Mesenchymal stem cell (in vitro differentiated cells and primary cell): ENCODE results near the gene UBXN7.

Source experiments
- DNase-seq: peaks from one replicate; pipeline ENCODE4 v3.0.0-alpha.2; 2013
- H2AFZ ChIP-seq: one replicate; pipeline ENCODE4 v1.6.1; 2013; ENCODE audit warnings: low read depth, mild to moderate bottlenecking, control low read depth, inconsistent platforms, low read length, moderate library complexity
- H2AK5ac ChIP-seq: 2 replicates; pipeline ENCODE4 v1.6.1; 2013; ENCODE audit warnings: low read length, moderate library complexity, mild to moderate bottlenecking, inconsistent platforms; ENCODE audit not compliant: severe bottlenecking
- H2BK120ac ChIP-seq: one replicate; pipeline ENCODE4 v1.6.1; 2013; ENCODE audit warnings: low read depth, mild to moderate bottlenecking, inconsistent platforms, low read length, moderate library complexity
- H2BK12ac ChIP-seq, 2 experiments: one replicate each; pipeline ENCODE4 v1.6.1; 2013; ENCODE audit warnings: inconsistent platforms in 2 of 2, low read length in 2 of 2, mild to moderate bottlenecking in 2 of 2, moderate library complexity in 2 of 2, control low read depth in 1 of 2
- H2BK15ac ChIP-seq: one replicate; pipeline ENCODE4 v1.6.1; 2013; ENCODE audit warnings: mild to moderate bottlenecking, low read depth, inconsistent platforms; ENCODE audit not compliant: poor library complexity, severe bottlenecking
- H2BK5ac ChIP-seq: 2 replicates; pipeline ENCODE4 v1.6.1; 2013; ENCODE audit warnings: low read depth, mild to moderate bottlenecking, low read length, control low read depth, inconsistent platforms; ENCODE audit not compliant: poor library complexity, severe bottlenecking
- H3K14ac ChIP-seq, 2 experiments: one replicate each; pipeline ENCODE4 v1.6.1; 2013; ENCODE audit warnings: inconsistent platforms in 2 of 2, low read length in 2 of 2, control low read depth in 1 of 2, mild to moderate bottlenecking in 1 of 2, moderate library complexity in 1 of 2
- H3K18ac ChIP-seq, 2 experiments: one replicate each; pipeline ENCODE4 v1.6.1; 2013; ENCODE audit warnings: inconsistent platforms in 2 of 2, low read length in 2 of 2, control low read depth in 1 of 2, low read depth in 1 of 2, mild to moderate bottlenecking in 1 of 2
- H3K23ac ChIP-seq, 2 experiments: one replicate each; pipeline ENCODE4 v1.6.1; 2013; ENCODE audit warnings: inconsistent platforms in 2 of 2, low read length in 2 of 2, mild to moderate bottlenecking in 2 of 2, moderate library complexity in 2 of 2, control low read depth in 1 of 2
- H3K27ac ChIP-seq: 2 replicates; pipeline ENCODE4 v1.5.1; 2013; ENCODE audit warnings: mild to moderate bottlenecking, moderate library complexity, low read length, control low read depth, inconsistent platforms; ENCODE audit not compliant: poor library complexity, severe bottlenecking
- H3K27me3 ChIP-seq, 2 experiments: 2 replicates each; pipeline versions ENCODE4 v1.6.1 to v1.7.0; 2013; ENCODE audit warnings: low read length in 2 of 2, mild to moderate bottlenecking in 2 of 2, moderate library complexity in 2 of 2, control low read depth in 1 of 2, inconsistent platforms in 1 of 2; ENCODE audit not compliant: control insufficient read depth in 1 of 2, insufficient read depth in 1 of 2
- H3K36me3 ChIP-seq, 2 experiments: 2 replicates each; pipeline versions ENCODE4 v1.6.1 to v1.7.0; 2013; ENCODE audit warnings: low read length in 2 of 2, control low read depth in 1 of 2, inconsistent platforms in 1 of 2, low read depth in 1 of 2, mild to moderate bottlenecking in 1 of 2; ENCODE audit not compliant: insufficient read depth in 2 of 2, control insufficient read depth in 1 of 2
- H3K4ac ChIP-seq, 2 experiments: one replicate each; pipeline ENCODE4 v1.6.1; 2013; ENCODE audit warnings: inconsistent platforms in 2 of 2, low read length in 2 of 2, mild to moderate bottlenecking in 2 of 2, moderate library complexity in 2 of 2, control low read depth in 1 of 2, low read depth in 1 of 2
- H3K4me1 ChIP-seq: 2 replicates; pipeline ENCODE4 v1.6.1; 2013; ENCODE audit warnings: low read depth, low read length, control low read depth; ENCODE audit not compliant: control insufficient read depth, insufficient read depth
- H3K4me2 ChIP-seq: 2 replicates; pipeline ENCODE4 v1.6.1; 2013; ENCODE audit warnings: low read length, mild to moderate bottlenecking, inconsistent platforms; ENCODE audit not compliant: poor library complexity, severe bottlenecking
- H3K4me3 ChIP-seq, 2 experiments: 2 replicates each; pipeline versions ENCODE4 v1.5.1 to v1.7.0; 2013; ENCODE audit warnings: low read length in 2 of 2, mild to moderate bottlenecking in 2 of 2, control low read depth in 1 of 2, low read depth in 1 of 2; ENCODE audit not compliant: insufficient read depth in 1 of 2
- H3K79me1 ChIP-seq: replicated peaks from 2 replicates; pipeline ENCODE4 v1.6.1; 2013; ENCODE audit warnings: mild to moderate bottlenecking, control low read depth, low read length, inconsistent platforms; ENCODE audit not compliant: poor library complexity, severe bottlenecking
- H3K9ac ChIP-seq: 2 replicates; pipeline ENCODE4 v1.7.0; 2013; ENCODE audit warnings: mild to moderate bottlenecking, low read length, moderate library complexity
- H3K9me3 ChIP-seq: 2 replicates; pipeline ENCODE4 v1.7.0; 2013; ENCODE audit warnings: mild to moderate bottlenecking, low read length; ENCODE audit not compliant: control insufficient read depth
- H4K8ac ChIP-seq: one replicate; pipeline ENCODE4 v1.6.1; 2013; ENCODE audit warnings: inconsistent platforms, mild to moderate bottlenecking, low read length, moderate library complexity
- H4K91ac ChIP-seq: one replicate; pipeline ENCODE4 v1.6.1; 2013; ENCODE audit warnings: mild to moderate bottlenecking, low read length, inconsistent platforms
- whole genome bisulfite sequencing: methylation state at CpG from one replicate; pipeline ENCODE4 v1.1.7; 2013; ENCODE audit warnings: mixed read lengths; 5-methylcytosine and 5-hydroxymethylcytosine counted together

Gene UBXN7

GRCh38 chr3:196419386-196419785 is 12.8 kb downstream of the UBXN7 start:
- no peak for DNase-seq
- Histone ChIP-seq H2BK15ac (no peak overlapping the region), H3K23ac (no peak overlapping the region), H2BK12ac (no peak overlapping the region), H3K79me1 (no peaks in the 10 kb centered on the region), H2BK5ac (no peak overlapping the region), H3K4me2 (no peak overlapping the region), H3K27me3 (no peaks in the 10 kb centered on the region), H3K4ac (no peak overlapping the region), H3K4me3 (no peak overlapping the region), H3K36me3 (peaks cover 0 to 5% of the 10 kb centered on the region in 2 experiments), H3K9me3 (no peaks in the 10 kb centered on the region), H2AFZ (no peak overlapping the region), H2AK5ac (no peak overlapping the region), H3K27ac (no peak overlapping the region), H2BK120ac (no peak overlapping the region), H3K9ac (no peak overlapping the region), H3K18ac (no peak overlapping the region), H4K8ac (no peak overlapping the region), H3K14ac (no peak overlapping the region), H4K91ac (no peak overlapping the region), H3K4me1 (peaks cover 4% of the 10 kb centered on the region)
- 96% methylated on average over 5 of the region's 6 CpGs for WGBS

GRCh38 chr3:196418601-196419000 is 13.6 kb downstream of the UBXN7 start:
- H3K14ac ChIP-seq = no peak overlapping the region
- 97% methylated on average over 4 of the region's 6 CpGs for WGBS
- H3K27me3 ChIP-seq = no peaks in the 10 kb centered on the region

GRCh38 chr3:196414469-196414868 is 17.8 kb downstream of the UBXN7 start:
- WGBS = 83% methylated on average over 3 of the region's 3 CpGs

More at GRCh38 chr3:196418601-196419000, 13.6 kb downstream of the UBXN7 start:
- H3K18ac ChIP-seq = no peak overlapping the region
- no peak overlapping the region for H2BK12ac ChIP-seq
- no peak overlapping the region for H2AK5ac ChIP-seq
- peak; percentile 22 for DNase-seq
- H3K4me2 ChIP-seq = no peak overlapping the region
- no peak overlapping the region for H3K23ac ChIP-seq
- no peak overlapping the region for H2BK15ac ChIP-seq
- H4K91ac ChIP-seq = no peak overlapping the region
- H2BK5ac ChIP-seq = no peak overlapping the region
- H2AFZ ChIP-seq = no peak overlapping the region
- no peak overlapping the region for H4K8ac ChIP-seq
- H3K4me1 ChIP-seq = peaks cover 4% of the 10 kb centered on the region
- no peaks in the 10 kb centered on the region for H3K9me3 ChIP-seq
- H3K27ac ChIP-seq = no peak overlapping the region
- peaks cover 1% of the 10 kb centered on the region for H3K79me1 ChIP-seq
- no peak overlapping the region for H3K4me3 ChIP-seq
- H2BK120ac ChIP-seq = no peak overlapping the region
- H3K9ac ChIP-seq = no peak overlapping the region
- H3K4ac ChIP-seq = no peak overlapping the region
- peaks cover 0 to 5% of the 10 kb centered on the region in 2 experiments for H3K36me3 ChIP-seq

DNA sequence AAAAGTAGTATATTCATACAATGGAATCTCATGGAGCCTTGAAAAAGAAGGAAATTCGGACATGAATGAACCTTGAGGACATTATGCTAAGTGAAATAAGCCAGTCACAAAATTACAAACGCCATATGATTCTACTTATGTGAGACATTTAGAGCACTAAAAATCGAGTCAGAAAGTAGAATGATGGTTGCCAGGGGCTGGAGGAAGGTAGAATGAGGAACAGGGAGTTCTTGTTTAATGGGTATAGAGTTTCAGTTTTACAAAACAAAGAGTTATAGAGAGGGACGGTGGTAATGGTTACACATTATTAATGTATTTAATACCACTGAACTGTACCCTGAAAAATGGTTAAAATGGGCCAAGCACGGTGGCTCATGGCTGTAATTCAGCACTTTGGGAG is 19.5 kb downstream of the UBXN7 start:
- Histone ChIP-seq H2BK120ac (no peak overlapping the region), H3K14ac (no peak overlapping the region), H2BK12ac (no peak overlapping the region), H2AFZ (no peak overlapping the region), H3K36me3 (no peaks in the 10 kb centered on the region), H4K8ac (no peak overlapping the region), H2BK5ac (no peak overlapping the region), H4K91ac (no peak overlapping the region), H3K4me2 (no peak overlapping the region), H2BK15ac (no peak overlapping the region), H3K4me3 (no peak overlapping the region), H3K27me3 (no peaks in the 10 kb centered on the region), H3K18ac (no peak overlapping the region), H3K79me1 (peaks cover 6% of the 10 kb centered on the region), H3K4me1 (peaks cover 4% of the 10 kb centered on the region), H3K9me3 (no peaks in the 10 kb centered on the region), H2AK5ac (no peak overlapping the region), H3K27ac (no peak overlapping the region), H3K9ac (no peak overlapping the region), H3K4ac (no peak overlapping the region), H3K23ac (no peak overlapping the region)
- 99% methylated on average over 4 of the region's 5 CpGs for WGBS
- DNase-seq = no peak

More at GRCh38 chr3:196414469-196414868, 17.8 kb downstream of the UBXN7 start:
- H3K36me3 ChIP-seq = no peaks in the 10 kb centered on the region
- H3K4me1 ChIP-seq = peaks cover 3% of the 10 kb centered on the region
- H3K14ac ChIP-seq = no peak overlapping the region
- H3K4me2 ChIP-seq = no peak overlapping the region
- H3K9ac ChIP-seq = no peak overlapping the region
- H4K8ac ChIP-seq = no peak overlapping the region
- no peak overlapping the region for H2BK12ac ChIP-seq
- H2AK5ac ChIP-seq = no peak overlapping the region
- H4K91ac ChIP-seq = no peak overlapping the region
- H3K79me1 ChIP-seq = peaks cover 3% of the 10 kb centered on the region
- no peak overlapping the region for H3K23ac ChIP-seq
- no peak overlapping the region for H3K4ac ChIP-seq
- no peak overlapping the region for H2BK15ac ChIP-seq
- no peak overlapping the region for H3K18ac ChIP-seq
- no peak overlapping the region for H2BK5ac ChIP-seq
- no peak overlapping the region for H3K4me3 ChIP-seq
- H3K27ac ChIP-seq = peak overlapping the region; percentile 59
- no peak overlapping the region for H2BK120ac ChIP-seq
- no peaks in the 10 kb centered on the region for H3K9me3 ChIP-seq
- no peak overlapping the region for H2AFZ ChIP-seq
- DNase-seq = peak; percentile 14
- no peaks in the 10 kb centered on the region for H3K27me3 ChIP-seq
